ENCODE data around the gene SYT2. TPM values are rescaled to one million over a fixed set of nuclear protein-coding genes. Genes with fewer than 3 reads are reported as not detected.

SYT2 gene
- total and polyA plus RNA-seq, 10 of the 15 experiments (the other 5 are each of a cell fraction or from before 2014, with no cell fraction given): not detected

- H3K79me2 ChIP-seq (ENCODE audit: control insufficient read depth, insufficient read depth, low read length): no peaks in the 10 kb centered on the region
- BruUV-seq (replicated peaks): no TSS peak
These were observed 3.4 kb downstream of the SYT2 start for GRCh38 chr1:202706851-202707250.

More at GRCh38 chr1:202706851-202707250, 3.4 kb downstream of the SYT2 start:
- DNase-seq (ENCODE audit: low read depth, low spot score) (no peak), FAIRE-seq (no peak), ATAC-seq (no peak)
- H3K4me2 ChIP-seq (ENCODE audit: control insufficient read depth, insufficient read depth): no peak overlapping the region
- peaks cover 13 to 17% of the 10 kb centered on the region in 2 experiments for H3K27me3 ChIP-seq (replicated peaks in 1 of 2; ENCODE audit: control insufficient read depth in 2 of 2, insufficient read depth in 2 of 2, low read length in 1 of 2)
- 20% methylated on average over 5 of the region's 5 CpGs for WGBS (ENCODE audit: insufficient coverage, insufficient replicate concordance, low lambda C conversion rate, missing lambda C conversion rate)
- no peaks in the 10 kb centered on the region for H3K36me3 ChIP-seq (ENCODE audit: control insufficient read depth in 2 of 2, insufficient read depth in 2 of 2, low read length in 1 of 2)
- SMC1A ChIA-PET (ENCODE audit: uncharacterized antibody, unreplicated experiment): no interaction called here
- no peak for TF ChIP-seq MTA2 (IDR thresholded peaks at IDR 0.05; ENCODE audit: low read depth)
- no peak for TF ChIP-seq RELB (IDR thresholded peaks at IDR 0.05; ENCODE audit: low read depth)
- TF ChIP-seq, protein P1, sequence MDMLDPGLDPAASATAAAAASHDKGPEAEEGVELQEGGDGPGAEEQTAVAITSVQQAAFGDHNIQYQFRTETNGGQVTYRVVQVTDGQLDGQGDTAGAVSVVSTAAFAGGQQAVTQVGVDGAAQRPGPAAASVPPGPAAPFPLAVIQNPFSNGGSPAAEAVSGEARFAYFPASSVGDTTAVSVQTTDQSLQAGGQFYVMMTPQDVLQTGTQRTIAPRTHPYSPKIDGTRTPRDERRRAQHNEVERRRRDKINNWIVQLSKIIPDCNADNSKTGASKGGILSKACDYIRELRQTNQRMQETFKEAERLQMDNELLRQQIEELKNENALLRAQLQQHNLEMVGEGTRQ (IDR thresholded peaks at IDR 0.05; ENCODE audit: borderline replicate concordance, low read depth, low read length): no peak
- TF ChIP-seq RAD21 (IDR thresholded peaks at IDR 0.05; ENCODE audit: insufficient read depth, low read depth, low read length): no peak
- TF ChIP-seq CBFB (IDR thresholded peaks at IDR 0.05; ENCODE audit: low read depth): no peak
- no peak for TF ChIP-seq PAX8 (IDR thresholded peaks at IDR 0.05)
- TF ChIP-seq, protein P2, sequence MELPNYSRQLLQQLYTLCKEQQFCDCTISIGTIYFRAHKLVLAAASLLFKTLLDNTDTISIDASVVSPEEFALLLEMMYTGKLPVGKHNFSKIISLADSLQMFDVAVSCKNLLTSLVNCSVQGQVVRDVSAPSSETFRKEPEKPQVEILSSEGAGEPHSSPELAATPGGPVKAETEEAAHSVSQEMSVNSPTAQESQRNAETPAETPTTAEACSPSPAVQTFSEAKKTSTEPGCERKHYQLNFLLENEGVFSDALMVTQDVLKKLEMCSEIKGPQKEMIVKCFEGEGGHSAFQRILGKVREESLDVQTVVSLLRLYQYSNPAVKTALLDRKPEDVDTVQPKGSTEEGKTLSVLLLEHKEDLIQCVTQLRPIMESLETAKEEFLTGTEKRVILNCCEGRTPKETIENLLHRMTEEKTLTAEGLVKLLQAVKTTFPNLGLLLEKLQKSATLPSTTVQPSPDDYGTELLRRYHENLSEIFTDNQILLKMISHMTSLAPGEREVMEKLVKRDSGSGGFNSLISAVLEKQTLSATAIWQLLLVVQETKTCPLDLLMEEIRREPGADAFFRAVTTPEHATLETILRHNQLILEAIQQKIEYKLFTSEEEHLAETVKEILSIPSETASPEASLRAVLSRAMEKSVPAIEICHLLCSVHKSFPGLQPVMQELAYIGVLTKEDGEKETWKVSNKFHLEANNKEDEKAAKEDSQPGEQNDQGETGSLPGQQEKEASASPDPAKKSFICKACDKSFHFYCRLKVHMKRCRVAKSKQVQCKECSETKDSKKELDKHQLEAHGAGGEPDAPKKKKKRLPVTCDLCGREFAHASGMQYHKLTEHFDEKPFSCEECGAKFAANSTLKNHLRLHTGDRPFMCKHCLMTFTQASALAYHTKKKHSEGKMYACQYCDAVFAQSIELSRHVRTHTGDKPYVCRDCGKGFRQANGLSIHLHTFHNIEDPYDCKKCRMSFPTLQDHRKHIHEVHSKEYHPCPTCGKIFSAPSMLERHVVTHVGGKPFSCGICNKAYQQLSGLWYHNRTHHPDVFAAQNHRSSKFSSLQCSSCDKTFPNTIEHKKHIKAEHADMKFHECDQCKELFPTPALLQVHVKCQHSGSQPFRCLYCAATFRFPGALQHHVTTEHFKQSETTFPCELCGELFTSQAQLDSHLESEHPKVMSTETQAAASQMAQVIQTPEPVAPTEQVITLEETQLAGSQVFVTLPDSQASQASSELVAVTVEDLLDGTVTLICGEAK (IDR thresholded peaks at IDR 0.05; ENCODE audit: borderline replicate concordance): no peak
- no peak for TF ChIP-seq ZBED1 (IDR thresholded peaks at IDR 0.05; ENCODE audit: borderline replicate concordance)
- no peak for TF ChIP-seq SP1 (IDR thresholded peaks at IDR 0.05; ENCODE audit: low read depth, low read length)
- no peak for TF ChIP-seq RB1 (IDR thresholded peaks at IDR 0.05; ENCODE audit: borderline replicate concordance)
- no peak for TF ChIP-seq EGR1 (IDR thresholded peaks at IDR 0.05; ENCODE audit: borderline replicate concordance in 1 of 2, low read depth in 2 of 2, low read length in 2 of 2)
- TF ChIP-seq RFX5 (IDR thresholded peaks at IDR 0.05; ENCODE audit: low read depth, low read length): no peak
- TF ChIP-seq BCL11A (IDR thresholded peaks at IDR 0.05; ENCODE audit: low read depth, low read length): no peak
- TF ChIP-seq CREB1 (IDR thresholded peaks at IDR 0.05; ENCODE audit: low read depth): no peak
- no peak for TF ChIP-seq MEF2B (IDR thresholded peaks at IDR 0.05; ENCODE audit: partially characterized antibody, poor library complexity, severe bottlenecking)
- TF ChIP-seq MXI1 (IDR thresholded peaks at IDR 0.05; ENCODE audit: low read depth, low read length): no peak
- no peak for TF ChIP-seq IRF5 (IDR thresholded peaks at IDR 0.05; ENCODE audit: borderline replicate concordance)
- no peak for TF ChIP-seq RUNX3 (IDR thresholded peaks at IDR 0.05; ENCODE audit: low read length)
- no peak for TF ChIP-seq BRCA1 (IDR thresholded peaks at IDR 0.05; ENCODE audit: low read depth, low read length)
- CTCF ChIA-PET: interaction anchor here (1.0 to 1.6 kb wide), 2 partner anchors 8 to 31 kb away, joined by 3 to 4 read pairs; no protein-coding TSS in a partner anchor
- H3K9ac ChIP-seq (ENCODE audit: control insufficient read depth, insufficient read depth, low read length): no peak overlapping the region
- intact Hi-C loops (cut with micrococcal nuclease; ENCODE audit: unreplicated experiment): no loop called here
- RAD21 ChIA-PET (ENCODE audit: unreplicated experiment): no interaction called here
- POLR2A ChIA-PET: no interaction called here
- H3K4me3 ChIP-seq: no peak overlapping the region
- no peak overlapping the region for H2AFZ ChIP-seq (ENCODE audit: control insufficient read depth, low read depth, low read length)
- H3K9me3 ChIP-seq (replicated peaks; ENCODE audit: control insufficient read depth, insufficient read depth, low read length): no peaks in the 10 kb centered on the region
- in situ Hi-C loops (cut with MboI): no loop called here
- no peak overlapping the region for H3K27ac ChIP-seq (ENCODE audit: control insufficient read depth, insufficient read depth)
- no peaks in the 10 kb centered on the region for H3K4me1 ChIP-seq (ENCODE audit: control insufficient read depth, insufficient read depth, low read length)
- H4K20me1 ChIP-seq (ENCODE audit: control insufficient read depth, insufficient read depth): no peaks in the 10 kb centered on the region
